ENCODE measurements around the gene PRDM7.
"Not testable (repeated sequence)": the region's sequence is repeated elsewhere in the genome, so short reads cannot be mapped to it uniquely, and the experiment has no call there.

The PRDM7 gene

DNA sequence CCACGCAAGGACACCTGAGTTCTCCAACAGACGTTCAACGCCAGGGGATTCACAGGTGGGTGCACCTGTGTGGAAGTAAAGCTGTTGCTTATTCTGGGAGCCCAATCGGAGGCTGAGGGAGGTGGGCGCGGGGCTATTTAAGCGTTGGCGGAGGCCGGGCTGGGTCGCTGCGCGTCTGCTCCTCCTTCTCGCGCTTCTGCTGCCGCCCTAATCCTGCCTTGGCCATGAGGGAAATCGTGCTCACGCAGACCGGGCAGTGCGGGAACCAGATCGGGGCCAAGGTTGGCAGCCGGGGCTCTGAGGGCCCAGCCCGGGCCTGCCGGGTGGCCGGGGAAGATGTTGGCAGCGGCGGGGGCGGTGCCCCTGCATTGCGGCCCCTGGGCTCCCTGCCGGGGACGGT is 16.7 kb upstream of the PRDM7 start:
- not testable (repeated sequence) for DNase-seq; H3K4me3 Mint-ChIP-seq; H3K36me3 Mint-ChIP-seq (ENCODE audit: low read depth); H3K27ac Mint-ChIP-seq; H3K9me3 Mint-ChIP-seq; H3K4me1 Mint-ChIP-seq
- peaks cover 12% of the 10 kb centered on the region for H3K27me3 Mint-ChIP-seq (ENCODE audit: low read depth, poor library complexity)

DNA sequence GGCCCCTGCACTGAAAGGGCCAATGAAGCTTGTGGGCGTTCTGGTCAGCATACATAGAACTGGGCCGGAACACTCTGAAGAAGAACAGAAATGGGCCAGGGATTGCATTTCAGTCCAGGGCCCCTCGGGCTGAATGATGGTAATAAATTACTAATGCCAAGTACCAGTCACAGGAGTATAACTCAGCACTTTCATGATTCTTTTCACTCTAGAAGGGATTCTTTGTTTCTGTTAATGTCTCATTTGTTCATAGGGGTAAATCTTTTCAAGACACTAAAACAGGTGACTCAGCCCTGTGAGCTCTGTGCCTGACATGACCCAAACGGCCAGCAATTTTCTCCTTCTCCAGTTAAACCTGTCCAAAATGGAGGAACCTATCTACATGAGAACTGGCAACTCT is 15.7 kb upstream of the PRDM7 start:
- H3K9me3 Mint-ChIP-seq; H3K4me3 Mint-ChIP-seq; DNase-seq; H3K4me1 Mint-ChIP-seq; H3K36me3 Mint-ChIP-seq (ENCODE audit: low read depth); H3K27ac Mint-ChIP-seq: not testable (repeated sequence)
- peaks cover 18% of the 10 kb centered on the region for H3K27me3 Mint-ChIP-seq (ENCODE audit: low read depth, poor library complexity)

DNA sequence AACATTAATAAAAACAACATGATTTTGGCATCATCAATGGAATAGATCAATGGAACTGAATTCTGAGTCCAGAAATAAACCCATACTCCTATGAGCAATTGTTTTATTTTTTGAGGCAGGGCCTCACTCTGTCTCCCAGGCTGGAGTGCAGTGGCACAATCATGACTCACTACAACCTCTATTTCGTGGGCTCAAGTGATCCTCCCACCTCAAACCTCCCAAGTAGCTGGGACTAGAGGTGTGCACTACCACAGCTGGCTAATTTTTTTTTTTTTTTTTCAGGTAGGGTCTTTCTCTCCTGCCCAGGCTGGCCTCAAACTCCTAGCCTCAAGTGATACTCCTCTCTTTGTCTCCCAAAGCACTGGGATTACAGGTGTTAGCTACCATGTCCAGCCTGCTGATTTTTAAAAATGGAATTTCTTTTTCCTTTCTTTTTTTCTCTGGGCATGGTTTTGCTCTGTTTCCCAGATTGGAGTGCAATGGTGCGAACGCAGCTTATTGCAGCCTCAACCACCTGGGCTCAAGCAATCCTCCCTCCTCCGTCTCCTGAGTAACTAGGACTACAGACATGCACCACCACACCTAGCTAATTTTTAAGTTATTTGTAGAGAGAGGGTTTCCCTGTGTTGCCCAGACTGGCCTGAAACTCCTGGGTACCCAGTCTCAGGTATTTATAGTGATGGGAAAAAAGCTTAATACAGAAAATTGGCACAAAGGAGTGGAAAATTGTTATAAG is 7.3 kb upstream of the PRDM7 start:
- Mint-ChIP-seq H3K36me3 (ENCODE audit: low read depth) (no peaks in the 10 kb centered on the region), H3K27me3 (ENCODE audit: low read depth, poor library complexity) (peaks cover 60% of the 10 kb centered on the region), H3K27ac (no peak overlapping the region), H3K9me3 (peaks cover 11% of the 10 kb centered on the region), H3K4me3 (no peak overlapping the region), H3K4me1 (peaks cover 12% of the 10 kb centered on the region)
- no peak for DNase-seq
- TF ChIP-seq, protein P1, sequence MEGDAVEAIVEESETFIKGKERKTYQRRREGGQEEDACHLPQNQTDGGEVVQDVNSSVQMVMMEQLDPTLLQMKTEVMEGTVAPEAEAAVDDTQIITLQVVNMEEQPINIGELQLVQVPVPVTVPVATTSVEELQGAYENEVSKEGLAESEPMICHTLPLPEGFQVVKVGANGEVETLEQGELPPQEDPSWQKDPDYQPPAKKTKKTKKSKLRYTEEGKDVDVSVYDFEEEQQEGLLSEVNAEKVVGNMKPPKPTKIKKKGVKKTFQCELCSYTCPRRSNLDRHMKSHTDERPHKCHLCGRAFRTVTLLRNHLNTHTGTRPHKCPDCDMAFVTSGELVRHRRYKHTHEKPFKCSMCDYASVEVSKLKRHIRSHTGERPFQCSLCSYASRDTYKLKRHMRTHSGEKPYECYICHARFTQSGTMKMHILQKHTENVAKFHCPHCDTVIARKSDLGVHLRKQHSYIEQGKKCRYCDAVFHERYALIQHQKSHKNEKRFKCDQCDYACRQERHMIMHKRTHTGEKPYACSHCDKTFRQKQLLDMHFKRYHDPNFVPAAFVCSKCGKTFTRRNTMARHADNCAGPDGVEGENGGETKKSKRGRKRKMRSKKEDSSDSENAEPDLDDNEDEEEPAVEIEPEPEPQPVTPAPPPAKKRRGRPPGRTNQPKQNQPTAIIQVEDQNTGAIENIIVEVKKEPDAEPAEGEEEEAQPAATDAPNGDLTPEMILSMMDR (IDR thresholded peaks at IDR 0.05): no peak

DNA sequence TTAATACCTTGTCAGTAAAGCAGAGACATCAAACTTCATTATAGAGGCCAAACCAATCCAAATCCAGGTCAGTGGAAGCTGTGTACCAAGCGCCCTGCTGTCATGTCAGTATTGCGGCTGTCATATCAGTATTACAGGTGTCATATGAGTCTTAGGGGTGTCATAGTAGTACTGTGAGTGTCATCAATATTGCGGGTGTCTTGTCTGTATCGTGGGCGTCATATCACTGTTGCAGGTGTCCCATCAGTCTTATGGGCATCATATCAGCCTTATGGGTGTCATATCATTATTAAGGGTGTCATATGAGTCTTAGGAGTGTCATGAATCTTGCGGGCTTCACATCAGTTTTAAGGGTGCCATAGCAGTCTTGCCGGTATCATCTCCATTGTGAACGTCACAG is 6.0 kb upstream of the PRDM7 start:
- H3K4me1 Mint-ChIP-seq: peaks cover 12% of the 10 kb centered on the region
- H3K4me3 Mint-ChIP-seq: no peak overlapping the region
- no peak overlapping the region for H3K27ac Mint-ChIP-seq
- no peaks in the 10 kb centered on the region for H3K36me3 Mint-ChIP-seq (ENCODE audit: low read depth)
- H3K9me3 Mint-ChIP-seq: peaks cover 20% of the 10 kb centered on the region
- TF ChIP-seq, protein P1 (IDR thresholded peaks at IDR 0.05): no peak
- no peak for DNase-seq
- H3K27me3 Mint-ChIP-seq (ENCODE audit: low read depth, poor library complexity): peaks cover 70% of the 10 kb centered on the region

DNA sequence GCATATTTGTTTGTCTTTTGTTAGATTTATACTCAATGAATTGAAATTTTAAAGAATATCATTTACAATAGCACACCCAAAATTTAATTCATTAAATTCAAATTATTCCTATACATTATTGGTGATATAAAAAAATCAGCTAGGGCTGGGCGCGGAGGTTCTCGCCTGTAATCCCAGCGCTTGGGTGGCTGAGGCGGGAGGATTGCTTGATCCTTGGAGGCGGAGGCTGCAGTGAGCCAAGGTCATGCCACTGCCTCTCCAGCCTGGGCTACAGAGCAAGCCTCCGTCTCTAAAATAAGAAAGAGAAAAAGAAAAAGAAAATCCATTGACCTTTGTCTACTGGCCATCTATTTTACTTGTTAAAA is 4.5 kb upstream of the PRDM7 start:
- H3K4me3 Mint-ChIP-seq: peak overlapping the region; percentile 66
- H3K9me3 Mint-ChIP-seq: peaks cover 20% of the 10 kb centered on the region
- no peak overlapping the region for H3K27ac Mint-ChIP-seq
- TF ChIP-seq, protein P1 (IDR thresholded peaks at IDR 0.05): no peak
- peak; percentile 9 for DNase-seq
- no peaks in the 10 kb centered on the region for H3K36me3 Mint-ChIP-seq (ENCODE audit: low read depth)
- peaks cover 25% of the 10 kb centered on the region for H3K4me1 Mint-ChIP-seq
- H3K27me3 Mint-ChIP-seq (ENCODE audit: low read depth, poor library complexity): peaks cover 69% of the 10 kb centered on the region

DNA sequence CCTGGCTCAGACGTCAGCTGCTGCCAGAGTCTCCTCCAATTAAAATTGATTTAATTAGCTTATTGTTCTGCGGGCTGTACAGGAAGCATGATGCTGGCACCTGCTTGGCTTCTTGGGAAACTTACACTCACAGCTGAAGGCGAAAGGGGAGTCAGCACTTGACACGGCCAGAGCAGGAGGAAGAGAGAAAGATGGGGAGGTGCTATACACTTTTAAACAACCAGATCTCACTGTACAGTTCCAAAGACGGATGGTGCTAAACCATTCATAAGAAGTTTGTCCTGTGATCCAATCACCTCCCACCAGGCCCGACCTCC is 1.4 kb upstream of the PRDM7 start:
- Mint-ChIP-seq H3K9me3 (peaks cover 21% of the 10 kb centered on the region), H3K4me1 (peaks cover 22% of the 10 kb centered on the region), H3K36me3 (ENCODE audit: low read depth) (no peaks in the 10 kb centered on the region), H3K4me3 (no peak overlapping the region), H3K27ac (no peak overlapping the region), H3K27me3 (ENCODE audit: low read depth, poor library complexity) (peaks cover 82% of the 10 kb centered on the region)
- no peak for DNase-seq
- TF ChIP-seq, protein P1 (IDR thresholded peaks at IDR 0.05): no peak
